Dermis blood vessel endothelial cell (primary cell): Measurements from ENCODE around the gene TFRC. TPM values are rescaled to one million over a fixed set of nuclear protein-coding genes. Genes with fewer than 3 reads are reported as not detected.
"Not testable (repeated sequence)": the region's sequence is repeated elsewhere in the genome, so short reads cannot be mapped to it uniquely, and the experiment has no call there.

Source experiments
- DNase-seq: peaks from one replicate; pipeline ENCODE4 v3.0.0; 2010
- total RNA-seq: library from RNA; depleted of rRNA; stranded (reverse); fragments of >200 nt; gene quantifications from 2 replicates; pipeline ENCODE4 v1.2.3, GENCODE V29; 2014

TFRC gene
- total RNA-seq, 1 donor from 2014 or later, result 96.3 TPM

DNA sequence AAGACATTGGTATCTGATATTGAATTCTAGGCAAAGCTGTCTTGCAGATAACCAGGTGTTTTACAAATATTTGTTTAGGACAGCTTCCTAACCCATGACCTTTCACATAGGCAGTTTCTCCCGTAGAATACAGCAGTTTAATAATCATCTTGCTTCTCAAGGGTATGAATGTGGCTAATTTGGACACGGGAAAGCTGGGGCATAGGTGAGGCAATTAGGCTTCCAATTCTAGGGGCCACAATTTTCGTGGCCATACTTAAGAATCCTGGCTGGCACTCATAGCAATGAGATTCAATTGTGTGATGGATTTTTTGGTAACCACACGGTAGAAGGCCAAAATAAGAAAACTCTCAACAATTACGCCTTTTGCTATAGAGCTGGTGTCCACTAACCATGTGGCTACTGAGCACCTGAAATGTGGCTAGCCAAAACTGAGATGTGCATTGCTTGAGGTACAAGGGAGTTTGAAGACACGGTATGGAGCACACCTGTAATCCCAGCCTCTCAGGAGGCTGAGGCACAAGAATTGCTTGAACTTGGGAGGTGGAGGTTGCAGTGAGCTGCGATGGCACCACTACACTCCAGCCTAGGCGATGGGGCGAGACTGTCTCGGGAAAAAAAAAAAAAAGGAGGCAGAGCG, 34.4 kb downstream of the TFRC start:
- no peak for DNase-seq

DNA sequence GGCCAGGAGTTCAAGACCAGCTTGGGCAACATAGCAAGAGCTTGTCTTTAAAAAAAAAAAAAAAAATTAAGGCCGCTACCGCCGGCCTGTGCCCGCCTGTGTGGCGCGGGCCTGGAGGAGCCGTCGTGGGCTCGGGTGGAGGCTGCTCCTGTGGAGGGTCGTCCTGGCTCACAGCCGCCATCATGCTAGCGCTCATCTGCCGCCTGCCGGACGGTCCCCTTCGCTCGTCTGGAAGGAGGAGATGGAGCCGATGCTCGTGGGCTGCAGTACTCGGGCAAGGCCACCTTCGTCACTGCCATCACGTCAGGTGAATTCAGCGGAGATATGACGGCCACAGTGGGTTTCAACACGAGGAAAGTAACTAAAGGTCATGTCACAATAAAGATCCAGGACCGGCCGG, 37.4 kb downstream of the TFRC start:
- no peak for DNase-seq

GRCh38 chr3:196042673-196043072, 39.2 kb downstream of the TFRC start:
- no peak for DNase-seq

GRCh38 chr3:196039359-196039758, 42.5 kb downstream of the TFRC start:
- peak; percentile 3 for DNase-seq

- peak; percentile 47 for DNase-seq
Observed at GRCh38 chr3:196026059-196026458, 55.8 kb downstream of the TFRC start.

DNA sequence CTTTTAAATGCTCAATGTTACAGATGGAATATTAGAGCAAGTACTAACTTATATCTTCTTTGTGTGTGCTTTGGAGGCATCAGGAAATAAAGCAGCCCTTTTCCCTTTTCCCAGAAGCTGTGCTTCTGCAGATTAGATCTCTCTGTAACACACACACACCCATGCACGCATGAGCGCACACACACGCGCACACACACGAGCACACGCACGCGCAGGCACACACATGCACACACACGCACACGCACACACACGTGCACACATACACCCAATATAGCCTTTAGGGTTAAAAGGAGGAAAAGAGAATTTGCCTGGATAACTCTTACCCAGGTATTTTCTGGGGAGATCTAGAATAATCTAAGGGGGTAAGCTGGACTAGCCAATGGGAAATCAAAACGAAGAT, 56.9 kb downstream of the TFRC start:
- DNase-seq, result no peak

- no peak for DNase-seq
Observed at GRCh38 chr3:196023947-196024346, 57.9 kb downstream of the TFRC start.

GRCh38 chr3:196022499-196022878, 59.4 kb downstream of the TFRC start:
- DNase-seq, result not testable (repeated sequence)

GRCh38 chr3:196020373-196020772, 61.5 kb downstream of the TFRC start:
- DNase-seq, result no peak

- DNase-seq, result peak; percentile 8
Observed at GRCh38 chr3:196019576-196019975, 62.3 kb downstream of the TFRC start.

DNA sequence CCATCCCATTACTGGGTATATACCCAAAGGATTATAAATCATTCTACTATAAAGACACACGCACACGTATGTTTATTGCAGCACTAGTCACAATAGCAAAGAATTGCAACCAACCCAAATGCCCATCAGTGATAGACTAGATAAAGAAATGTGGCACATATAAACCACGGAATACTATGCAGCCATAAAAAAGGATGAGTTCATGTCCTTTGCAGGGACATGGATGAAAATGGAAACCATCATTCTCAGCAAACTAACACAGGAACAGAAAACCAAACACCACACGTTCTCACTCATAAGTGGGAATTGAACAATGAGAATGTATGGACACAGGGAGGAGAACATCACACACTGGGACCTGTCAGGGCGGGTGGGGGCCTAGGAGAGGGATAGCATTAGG, 63.7 kb downstream of the TFRC start:
- DNase-seq, result not testable (repeated sequence)

GRCh38 chr3:196016485-196016884, 65.4 kb downstream of the TFRC start:
- DNase-seq, result no peak

DNA sequence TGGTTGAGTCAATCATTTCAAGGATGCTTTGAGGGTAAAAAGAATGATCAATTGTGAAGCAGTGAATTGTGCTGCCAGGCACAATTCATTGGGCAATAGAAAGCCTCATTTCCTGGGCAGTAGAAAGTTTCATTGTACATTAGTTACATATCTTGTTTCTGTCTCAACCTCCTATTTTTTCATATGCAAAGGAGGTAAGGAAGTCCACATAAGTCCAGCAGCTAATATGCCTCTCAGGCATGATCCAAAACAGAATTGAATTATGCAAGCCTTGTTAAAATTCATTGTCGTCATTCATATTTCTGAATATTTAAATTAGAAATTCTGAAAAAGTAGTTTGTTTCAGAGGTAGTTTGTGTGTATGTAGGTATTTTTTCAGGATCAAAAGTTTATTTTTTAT, 65.8 kb downstream of the TFRC start:
- DNase-seq, result no peak

- no peak for DNase-seq
Observed at GRCh38 chr3:196013587-196014487, 68.1 kb downstream of the TFRC start.

DNA sequence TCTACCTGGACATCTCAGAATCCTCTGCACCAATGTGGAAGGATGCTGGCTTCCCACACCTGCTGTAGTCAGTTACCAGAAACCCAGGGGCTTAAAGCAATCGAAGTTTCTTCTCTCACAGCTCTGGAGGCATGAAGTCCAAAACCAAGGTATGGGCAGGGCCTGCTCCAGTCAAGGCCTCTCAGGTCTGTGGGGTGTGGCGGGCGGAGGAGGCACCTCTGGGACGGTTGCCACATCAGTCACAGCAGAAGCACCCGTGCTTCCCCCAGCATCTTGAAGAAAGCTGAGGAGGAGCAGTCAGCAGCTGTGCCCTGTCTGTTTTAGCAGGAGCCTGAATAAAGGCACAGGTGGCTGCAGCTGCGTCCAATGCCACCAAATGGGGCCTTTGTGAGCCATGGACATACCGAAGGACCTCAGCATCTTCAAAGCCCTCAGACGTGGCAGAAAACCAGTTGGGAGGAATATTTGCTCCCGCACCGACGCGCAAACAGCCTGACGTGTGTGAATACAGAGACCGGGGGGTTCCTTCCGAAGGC, 68.9 kb downstream of the TFRC start:
- no peak for DNase-seq

GRCh38 chr3:196012481-196012880, 69.4 kb downstream of the TFRC start:
- DNase-seq, result no peak

- no peak for DNase-seq
Observed at GRCh38 chr3:196009456-196009855, 72.4 kb downstream of the TFRC start.

DNA sequence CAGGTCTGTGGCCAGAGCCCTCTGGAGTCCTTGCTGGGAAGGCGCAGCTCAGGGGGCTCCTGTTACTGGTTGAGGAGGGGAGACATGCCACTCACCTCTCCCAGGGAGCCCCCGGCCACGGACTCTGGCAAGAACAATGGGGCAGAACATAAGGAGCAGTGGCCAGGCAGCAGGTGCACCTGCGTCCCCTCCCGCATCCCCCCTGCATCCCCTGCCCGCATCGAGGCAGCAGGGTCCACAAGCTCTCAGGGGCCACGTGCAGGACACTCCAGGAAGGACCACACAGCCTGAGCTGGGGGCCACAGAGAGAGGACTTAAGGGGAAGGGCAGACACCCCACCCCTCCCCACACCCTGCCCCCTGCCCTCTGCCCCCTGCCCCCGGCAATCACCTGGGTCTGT, 73.0 kb downstream of the TFRC start:
- DNase-seq, result no peak

DNA sequence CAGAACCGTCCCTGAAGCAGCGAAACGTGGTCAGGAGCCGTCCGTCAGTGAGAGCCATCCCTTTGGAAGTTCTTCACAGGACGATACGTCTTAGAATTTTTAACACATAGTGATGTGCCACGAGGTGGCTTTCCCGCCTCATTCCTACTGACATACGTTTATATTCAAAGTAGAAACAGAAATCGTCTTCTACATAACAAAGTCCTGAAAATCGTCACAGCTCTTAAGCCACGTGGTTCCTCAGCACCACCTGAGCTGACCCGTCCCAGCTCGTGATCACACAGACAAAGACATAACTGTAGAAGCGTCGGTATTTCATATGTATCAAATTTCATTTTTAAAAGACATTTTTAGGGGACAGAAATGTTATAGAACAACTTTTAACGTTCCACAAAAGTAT, 73.5 kb downstream of the TFRC start:
- no peak for DNase-seq

DNA sequence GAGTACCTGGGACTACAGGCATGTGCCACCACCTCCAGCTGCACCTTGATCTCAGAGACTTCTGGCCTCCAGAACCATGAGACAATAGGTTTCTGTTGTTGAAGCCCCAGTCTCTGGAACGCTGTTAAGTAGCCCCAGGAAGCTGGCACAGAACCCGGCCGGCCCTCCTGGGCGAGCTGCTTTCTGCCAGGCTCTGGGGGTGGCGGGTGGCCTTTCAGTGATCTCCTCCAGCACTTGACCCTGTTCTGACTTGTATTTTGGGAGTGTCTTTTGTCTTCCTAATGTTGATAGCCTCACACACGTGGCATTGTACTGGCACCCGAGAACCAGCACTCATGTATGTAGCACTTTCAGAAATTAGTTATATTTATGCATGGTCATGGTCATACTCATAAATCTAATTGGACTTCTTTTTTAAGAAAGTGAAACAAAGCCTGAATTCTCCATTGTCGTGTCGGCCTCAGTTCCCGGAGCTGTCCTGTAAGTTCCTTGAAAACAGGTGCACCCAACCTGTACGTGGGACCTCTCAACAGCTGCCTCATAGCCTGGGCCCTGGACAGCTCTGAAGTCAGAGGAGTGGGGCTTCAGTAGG, 74.0 kb downstream of the TFRC start:
- no peak for DNase-seq

- not testable (repeated sequence) for DNase-seq
Observed at GRCh38 chr3:196005338-196005737, 76.6 kb downstream of the TFRC start.

GRCh38 chr3:196004359-196005052, 77.4 kb downstream of the TFRC start:
- not testable (repeated sequence) for DNase-seq

DNA sequence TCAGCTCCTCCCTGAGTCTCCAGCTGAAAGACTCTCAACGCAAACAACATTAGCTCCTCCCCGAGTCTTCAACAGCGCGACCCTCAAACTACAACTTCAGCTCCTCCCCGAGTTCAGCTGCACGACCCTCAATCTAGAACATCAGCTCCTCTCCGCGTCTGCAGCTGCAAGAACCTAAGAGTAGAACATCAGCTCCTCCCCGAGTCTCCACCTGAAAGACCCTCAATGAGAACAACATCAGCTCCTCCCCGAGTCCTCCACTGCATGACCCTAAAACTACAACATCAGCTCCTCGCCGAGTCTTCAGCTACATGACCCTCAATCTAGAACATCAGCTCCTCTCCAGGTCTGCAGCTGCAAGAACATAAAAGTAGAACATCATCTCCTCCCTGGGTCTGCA, 78.3 kb downstream of the TFRC start:
- no peak for DNase-seq
